HUES64 (cell line): ENCODE results near the gene NKG7. TPM values are rescaled to one million over a fixed set of nuclear protein-coding genes. Genes with fewer than 3 reads are reported as not detected.
"Not testable (repeated sequence)": the region's sequence is repeated elsewhere in the genome, so short reads cannot be mapped to it uniquely, and the experiment has no call there.

Experiments used
- H3K27ac ChIP-seq: 2 replicates; pipeline ENCODE4 v1.7.0; 2013; ENCODE audit warnings: low read depth, low read length, inconsistent platforms
- H3K27me3 ChIP-seq: 2 replicates; pipeline ENCODE4 v1.6.1; 2013; ENCODE audit warnings: mild to moderate bottlenecking, low read length; ENCODE audit not compliant: insufficient read depth
- H3K36me3 ChIP-seq: 2 replicates; pipeline ENCODE4 v1.6.1; 2013; ENCODE audit warnings: mild to moderate bottlenecking, low read length; ENCODE audit not compliant: insufficient read depth
- H3K4me1 ChIP-seq: 2 replicates; pipeline ENCODE4 v1.6.1; 2013; ENCODE audit warnings: mild to moderate bottlenecking, low read length, moderate library complexity; ENCODE audit not compliant: insufficient read depth
- H3K4me3 ChIP-seq: 2 replicates; pipeline ENCODE4 v1.5.1; 2013; ENCODE audit warnings: mild to moderate bottlenecking, low read length, moderate library complexity
- H3K9ac ChIP-seq: 2 replicates; pipeline ENCODE4 v1.6.1; 2013; ENCODE audit warnings: mild to moderate bottlenecking, low read depth, low read length
- H3K9me3 ChIP-seq: 2 replicates; pipeline ENCODE4 v1.6.1; 2013; ENCODE audit warnings: low read depth, low read length; ENCODE audit not compliant: insufficient read depth
- WGBS: fragments of 150-250, 120-280 bp; methylation state at CpG from one replicate; pipeline ENCODE4 v1.1.7; 2013; ENCODE audit warnings: missing lambda C conversion rate; 5-methylcytosine and 5-hydroxymethylcytosine counted together
- polyA plus RNA-seq, 2 experiments: library from polyadenylated mRNA; stranded (reverse); fragments of 50-300 nt; gene quantifications; one replicate each; pipeline ENCODE4 v1.2.3, GENCODE V29; 2013

The NKG7 gene
- not detected for polyA plus RNA-seq (2013, experiment 1 of 2)
- polyA plus RNA-seq (2013, experiment 2 of 2): not detected

DNA sequence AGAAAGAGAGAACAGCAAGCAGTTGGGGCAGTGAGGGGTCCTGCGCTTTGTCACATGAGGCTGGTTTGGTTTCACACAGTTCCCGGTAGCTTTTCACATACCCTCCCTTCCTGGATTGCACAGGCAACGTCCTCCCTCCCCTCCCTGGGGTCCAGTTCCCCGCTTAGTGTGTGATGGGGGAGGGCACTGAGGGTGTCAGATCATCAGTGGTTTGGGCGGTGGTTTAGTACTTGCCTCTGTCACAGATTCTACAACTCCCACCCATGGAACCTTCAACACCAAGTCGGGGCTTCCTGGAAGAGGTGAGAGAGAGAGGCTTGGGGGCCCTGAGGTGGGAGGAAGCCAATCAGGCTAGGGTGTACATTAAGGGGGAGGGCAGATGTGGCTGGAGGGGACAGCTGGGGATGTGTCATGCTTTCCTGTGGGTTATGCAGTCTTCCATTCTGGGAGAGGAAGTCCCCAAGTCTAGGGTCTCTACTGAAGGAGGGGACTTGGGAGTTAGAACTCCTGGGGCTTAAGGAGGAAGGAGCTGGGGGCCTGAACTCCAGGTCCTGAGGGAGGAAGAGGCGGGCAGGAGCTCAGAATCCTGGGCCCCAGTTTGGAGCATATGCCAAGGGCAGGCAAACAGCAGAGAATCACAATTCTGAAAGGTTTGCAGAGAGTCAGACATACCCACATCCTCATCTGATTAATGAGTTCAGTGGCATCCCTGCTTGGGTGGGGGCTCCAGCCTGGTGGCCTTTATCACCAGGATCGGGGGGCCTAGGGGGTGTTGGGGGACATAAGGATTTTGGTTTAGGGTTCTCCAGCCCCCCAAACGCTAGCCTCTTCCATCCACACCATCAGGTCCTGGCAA lies at the start of gene NKG7:
TSS of gene NKG7 (minus strand) at position 6 of the 856 bp plus-strand sequence. CDS start 119 bp downstream, outside the sequence.
- Histone ChIP-seq H3K4me3 (no peak within 1 kb of the TSS), H3K4me1 (peaks cover 7% of the 10 kb centered on the region), H3K27ac (no peak within 1 kb of the TSS), H3K27me3 (no peaks in the 10 kb centered on the region), H3K9me3 (no peaks in the 10 kb centered on the region), H3K9ac (no peak within 1 kb of the TSS), H3K36me3 (no peaks in the 10 kb centered on the region)
- WGBS: 89% methylated on average over 4 of the region's 9 CpGs

DNA sequence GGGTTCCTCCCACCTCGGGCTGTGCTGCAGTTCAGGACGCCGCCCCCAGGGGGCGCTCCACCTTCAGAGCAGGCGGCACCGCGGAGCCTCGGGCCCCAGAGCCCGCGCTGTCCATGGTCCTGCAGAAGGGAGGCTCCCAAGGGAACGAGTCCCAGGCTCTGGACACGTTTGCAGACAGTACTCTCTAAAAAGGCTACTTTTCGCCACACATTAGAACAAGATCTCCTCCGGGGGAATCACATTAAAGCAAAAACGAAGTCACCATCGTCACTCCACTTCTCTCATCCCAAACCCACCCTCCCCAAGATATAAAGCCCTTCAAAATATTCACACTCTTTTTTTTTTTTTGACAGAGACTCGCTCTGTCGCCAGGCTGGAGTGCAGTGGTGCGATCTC lies 49.6 kb upstream of the NKG7 start:
- Histone ChIP-seq H3K9me3 (no peaks in the 10 kb centered on the region), H3K27ac (no peak overlapping the region), H3K9ac (no peak overlapping the region), H3K36me3 (no peaks in the 10 kb centered on the region), H3K27me3 (peaks cover 11% of the 10 kb centered on the region), H3K4me1 (no peaks in the 10 kb centered on the region), H3K4me3 (peak overlapping the region; percentile 52)
- WGBS: 9% methylated on average over 19 of the region's 19 CpGs

GRCh38 chr19:51421229-51422052 lies 49.0 kb upstream of the NKG7 start:
- Histone ChIP-seq H3K4me3 (peak overlapping the region; percentile 52), H3K9me3 (no peaks in the 10 kb centered on the region), H3K4me1 (no peaks in the 10 kb centered on the region), H3K27ac (no peak overlapping the region), H3K27me3 (peaks cover 11% of the 10 kb centered on the region), H3K9ac (no peak overlapping the region), H3K36me3 (no peaks in the 10 kb centered on the region)
- 19% methylated on average over 38 of the region's 39 CpGs for WGBS

GRCh38 chr19:51420511-51420910 lies 48.1 kb upstream of the NKG7 start:
- H3K36me3 ChIP-seq, H3K4me1 ChIP-seq, H3K9ac ChIP-seq, H3K27ac ChIP-seq, H3K9me3 ChIP-seq, H3K4me3 ChIP-seq: not testable (repeated sequence)
- 92% methylated on average over 9 of the region's 11 CpGs for WGBS
- peaks cover 11% of the 10 kb centered on the region for H3K27me3 ChIP-seq

DNA sequence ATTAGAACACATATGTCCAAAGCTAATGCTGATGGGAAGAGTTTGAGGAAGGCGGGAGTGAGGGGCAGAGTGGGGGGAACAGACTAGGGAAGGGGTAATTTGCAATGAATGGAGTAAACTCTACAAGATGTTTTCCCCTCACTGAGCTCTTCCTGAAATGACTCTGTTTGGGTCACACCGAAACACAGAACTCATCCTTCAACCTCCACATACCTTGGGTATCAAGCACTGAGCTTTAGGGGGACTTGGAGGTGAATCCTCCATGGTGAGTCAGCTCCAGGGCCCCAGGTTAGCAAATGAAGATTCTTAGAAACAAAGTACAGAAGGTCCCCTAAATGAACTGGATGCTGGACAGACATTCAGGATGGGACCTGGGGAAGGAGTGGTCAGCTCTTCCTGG lies 46.3 kb upstream of the NKG7 start:
- WGBS: 91% methylated on average over 2 of the region's 2 CpGs
- Histone ChIP-seq H3K27ac (no peak overlapping the region), H3K9ac (no peak overlapping the region), H3K4me3 (no peak overlapping the region), H3K27me3 (peaks cover 11% of the 10 kb centered on the region), H3K9me3 (no peaks in the 10 kb centered on the region), H3K4me1 (no peaks in the 10 kb centered on the region), H3K36me3 (no peaks in the 10 kb centered on the region)

- H3K9ac ChIP-seq: no peak overlapping the region
- 94% methylated on average over 2 of the region's 3 CpGs for WGBS
- no peaks in the 10 kb centered on the region for H3K4me1 ChIP-seq
- peaks cover 11% of the 10 kb centered on the region for H3K27me3 ChIP-seq
- H3K4me3 ChIP-seq: no peak overlapping the region
- no peaks in the 10 kb centered on the region for H3K36me3 ChIP-seq
- no peaks in the 10 kb centered on the region for H3K9me3 ChIP-seq
- no peak overlapping the region for H3K27ac ChIP-seq
These were observed 45.3 kb upstream of the NKG7 start for GRCh38 chr19:51417810-51418157.

GRCh38 chr19:51417107-51417809 lies 44.8 kb upstream of the NKG7 start, which contains the start of gene SIGLEC10:
TSS of gene SIGLEC10 (minus strand) at chr19:51417642. CDS start at chr19:51417581, 61 bp downstream.
- Histone ChIP-seq H3K9ac (no peak within 1 kb of the TSS), H3K27ac (no peak within 1 kb of the TSS), H3K4me1 (no peaks in the 10 kb centered on the region), H3K9me3 (no peaks in the 10 kb centered on the region), H3K27me3 (peaks cover 11% of the 10 kb centered on the region), H3K4me3 (no peak within 1 kb of the TSS), H3K36me3 (no peaks in the 10 kb centered on the region)
- 80% methylated on average over 21 of the region's 21 CpGs for WGBS

DNA sequence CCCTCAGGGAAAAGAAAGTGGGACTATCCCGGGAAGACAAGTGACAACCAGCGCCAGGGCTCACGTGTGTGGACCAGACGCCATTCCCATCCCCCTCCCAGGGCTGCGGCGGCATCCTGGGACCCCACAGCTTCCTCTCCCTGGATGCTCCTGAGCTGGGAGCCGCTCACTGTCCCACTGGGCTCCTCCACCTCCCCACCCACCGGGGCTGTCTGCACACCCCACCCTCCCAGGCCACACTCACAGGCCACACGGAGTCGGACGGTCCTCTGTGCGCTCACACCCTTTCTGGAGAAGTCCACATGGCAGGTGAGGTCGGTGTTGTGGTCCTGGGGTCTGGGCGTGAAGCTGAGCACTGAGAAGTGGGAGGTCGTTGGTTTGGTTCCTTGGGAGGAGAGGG lies 44.0 kb upstream of the NKG7 start:
- H3K4me3 ChIP-seq: not testable (repeated sequence)
- 92% methylated on average over 12 of the region's 15 CpGs for WGBS

GRCh38 chr19:51415187-51415586 lies 42.7 kb upstream of the NKG7 start:
- WGBS: 94% methylated on average over 12 of the region's 12 CpGs
- Histone ChIP-seq H3K4me1 (no peaks in the 10 kb centered on the region), H3K27me3 (peaks cover 1% of the 10 kb centered on the region; the same call in 1 of the 2 replicates), H3K9ac (no peak overlapping the region), H3K4me3 (no peak overlapping the region), H3K27ac (no peak overlapping the region), H3K9me3 (no peaks in the 10 kb centered on the region), H3K36me3 (no peaks in the 10 kb centered on the region)

More for the DNA sequence above, 44.0 kb upstream of the NKG7 start:
- not testable (repeated sequence) for H3K36me3 ChIP-seq, H3K27me3 ChIP-seq, H3K9ac ChIP-seq, H3K4me1 ChIP-seq, H3K27ac ChIP-seq, H3K9me3 ChIP-seq

- Histone ChIP-seq H3K36me3 (no peaks in the 10 kb centered on the region), H3K27me3 (no peaks in the 10 kb centered on the region), H3K4me1 (peaks cover 9% of the 10 kb centered on the region; the same call in 1 of the 2 replicates), H3K4me3 (no peak overlapping the region), H3K27ac (no peak overlapping the region), H3K9me3 (no peaks in the 10 kb centered on the region), H3K9ac (no peak overlapping the region)
- 94% methylated on average over 14 of the region's 15 CpGs for WGBS
These were observed 38.7 kb upstream of the NKG7 start for GRCh38 chr19:51410950-51411748.
